Gastroesophageal sphincter (tissue), 4 donors: Measurements from ENCODE around the gene SSBP2. TPM values are rescaled to one million over a fixed set of nuclear protein-coding genes. Genes with fewer than 3 reads are reported as not detected.

Source experiments
- ATAC-seq: fragments of 150-250 bp; one replicate; pipeline ENCODE4 v1.9.1; 2016; ENCODE audit warnings: mild to moderate bottlenecking, moderate library complexity
- H3K27ac ChIP-seq, 4 donors: fragments of 200-600 bp; sonication (generic) in 3 of 4; 1 replicate in 3 of 4; 2 replicates in 1 of 4; pipeline ENCODE4 v1.5.1; 2016 to 2019
- H3K27me3 ChIP-seq: fragments of 200-600 bp; sonication (generic); one replicate; pipeline ENCODE4 v1.5.1; 2019
- H3K36me3 ChIP-seq, 2 donors: fragments of 200-600 bp; sonication (generic); one replicate each; pipeline ENCODE4 v1.5.1; 2019; ENCODE audit warnings: control low read depth in 1 of 2
- H3K4me1 ChIP-seq, 3 donors: fragments of 200-600 bp; sonication (generic); 1 replicate in 2 of 3; 2 replicates in 1 of 3; pipeline ENCODE4 v1.5.1; 2016 to 2019; ENCODE audit warnings: control low read depth in 2 of 3
- H3K4me3 ChIP-seq, 2 donors: fragments of 200-600 bp; sonication (generic); one replicate each; pipeline ENCODE4 v1.5.1; 2019; ENCODE audit warnings: mild to moderate bottlenecking in 1 of 2, moderate library complexity in 1 of 2
- H3K9me3 ChIP-seq, 3 donors: fragments of 200-600 bp; sonication (generic); one replicate each; pipeline ENCODE4 v1.5.1; 2017 to 2019; ENCODE audit warnings: control low read depth in 2 of 3
- EP300 ChIP-seq: sonication (generic); formaldehyde crosslinking; IDR thresholded peaks from one replicate; pipeline ENCODE4 v1.6.1; 2017; ENCODE audit warnings: antibody characterized with exemption, mild to moderate bottlenecking
- POLR2A ChIP-seq, 2 donors: fragments of 450-650 bp; IDR thresholded peaks; one replicate each; pipeline ENCODE4 v1.6.1; 2017; ENCODE audit warnings: antibody characterized with exemption in 2 of 2, mild to moderate bottlenecking in 2 of 2, moderate library complexity in 1 of 2
- POLR2AphosphoS5 ChIP-seq: sonication (generic); formaldehyde crosslinking; IDR thresholded peaks from one replicate; pipeline ENCODE4 v1.6.1; 2017; ENCODE audit warnings: antibody characterized with exemption
- WGBS, 2 donors: methylation state at CpG; one replicate each; pipeline ENCODE4 v1.1.5; 2018; ENCODE audit warnings: low coverage in 1 of 2; 5-methylcytosine and 5-hydroxymethylcytosine counted together
- total RNA-seq, 4 donors: library from RNA; depleted of rRNA; stranded (reverse); fragments of >200 nt; gene quantifications; one replicate each; pipeline ENCODE4 v1.1.0, GENCODE V29; 2016
- TF ChIP-seq, protein P1 (sequence below), 4 experiments: fragments of 200-600 bp in 2 of 4; fragments of 450-650 bp in 2 of 4; sonication (generic) in 1 of 4; IDR thresholded peaks; one replicate each; pipeline ENCODE4 v1.5.1; 2017 to 2019; ENCODE audit warnings: antibody characterized with exemption in 4 of 4, mild to moderate bottlenecking in 2 of 4, moderate library complexity in 2 of 4

SSBP2 gene
- total RNA-seq, 4 donors from 2014 or later = 61.3 to 138 (median 79.5) TPM

GRCh38 chr5:81553567-81554212 is 197.2 kb downstream of the SSBP2 start:
- no peaks in the 10 kb centered on the region for H3K27me3 ChIP-seq
- H3K36me3 ChIP-seq = peaks cover 0 to 11% of the 10 kb centered on the region in 2 donors
- no peak for TF ChIP-seq EP300
- TF ChIP-seq, protein P1, sequence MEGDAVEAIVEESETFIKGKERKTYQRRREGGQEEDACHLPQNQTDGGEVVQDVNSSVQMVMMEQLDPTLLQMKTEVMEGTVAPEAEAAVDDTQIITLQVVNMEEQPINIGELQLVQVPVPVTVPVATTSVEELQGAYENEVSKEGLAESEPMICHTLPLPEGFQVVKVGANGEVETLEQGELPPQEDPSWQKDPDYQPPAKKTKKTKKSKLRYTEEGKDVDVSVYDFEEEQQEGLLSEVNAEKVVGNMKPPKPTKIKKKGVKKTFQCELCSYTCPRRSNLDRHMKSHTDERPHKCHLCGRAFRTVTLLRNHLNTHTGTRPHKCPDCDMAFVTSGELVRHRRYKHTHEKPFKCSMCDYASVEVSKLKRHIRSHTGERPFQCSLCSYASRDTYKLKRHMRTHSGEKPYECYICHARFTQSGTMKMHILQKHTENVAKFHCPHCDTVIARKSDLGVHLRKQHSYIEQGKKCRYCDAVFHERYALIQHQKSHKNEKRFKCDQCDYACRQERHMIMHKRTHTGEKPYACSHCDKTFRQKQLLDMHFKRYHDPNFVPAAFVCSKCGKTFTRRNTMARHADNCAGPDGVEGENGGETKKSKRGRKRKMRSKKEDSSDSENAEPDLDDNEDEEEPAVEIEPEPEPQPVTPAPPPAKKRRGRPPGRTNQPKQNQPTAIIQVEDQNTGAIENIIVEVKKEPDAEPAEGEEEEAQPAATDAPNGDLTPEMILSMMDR (IDR thresholded peaks at IDR 0.05) = no peak
- TF ChIP-seq POLR2AphosphoS5 = no peak
- no peak for TF ChIP-seq POLR2A (IDR thresholded peaks at IDR 0.05)
- no peak overlapping the region for H3K4me3 ChIP-seq
- 44 to 47% methylated on average over 1 of the region's 1 CpG for WGBS, 2 donors
- H3K27ac ChIP-seq = no peak overlapping the region
- peaks cover 0 to 10% (median 0%) of the 10 kb centered on the region in 3 donors for H3K4me1 ChIP-seq
- no peaks in the 10 kb centered on the region for H3K9me3 ChIP-seq
- ATAC-seq = no peak

- no peak for ATAC-seq
- Histone ChIP-seq H3K9me3 (no peaks in the 10 kb centered on the region), H3K27ac (no peak overlapping the region), H3K4me3 (no peak overlapping the region), H3K4me1 (peaks cover 0 to 10% (median 0%) of the 10 kb centered on the region in 3 donors), H3K36me3 (peaks cover 0 to 18% of the 10 kb centered on the region in 2 donors), H3K27me3 (no peaks in the 10 kb centered on the region)
- TF ChIP-seq, protein P1 (IDR thresholded peaks at IDR 0.05) = no peak
- TF ChIP-seq POLR2A (IDR thresholded peaks at IDR 0.05) (no peak), EP300 (no peak), POLR2AphosphoS5 (no peak)
- WGBS, 2 donors = 51 to 83% methylated on average over 1 to 2 of the region's 2 CpGs
Measured at GRCh38 chr5:81552852-81553566, 197.9 kb downstream of the SSBP2 start.

GRCh38 chr5:81549123-81549522 is 201.8 kb downstream of the SSBP2 start:
- no peak overlapping the region for H3K27ac ChIP-seq
- TF ChIP-seq POLR2A (IDR thresholded peaks at IDR 0.05) (no peak), POLR2AphosphoS5 (no peak)
- TF ChIP-seq, protein P1 (IDR thresholded peaks at IDR 0.05) = no peak
- peaks cover 0 to 8% (median 0%) of the 10 kb centered on the region in 3 donors for H3K4me1 ChIP-seq
- WGBS, 2 donors = 91 to 96% methylated on average over 7 of the region's 7 CpGs
- no peak for ATAC-seq
- no peak overlapping the region for H3K4me3 ChIP-seq
- no peaks in the 10 kb centered on the region for H3K27me3 ChIP-seq
- peaks cover 0 to 19% of the 10 kb centered on the region in 2 donors for H3K36me3 ChIP-seq
- H3K9me3 ChIP-seq = no peaks in the 10 kb centered on the region

- Histone ChIP-seq H3K27me3 (no peaks in the 10 kb centered on the region), H3K27ac (no peak overlapping the region), H3K9me3 (no peaks in the 10 kb centered on the region), H3K4me1 (no peaks in the 10 kb centered on the region), H3K36me3 (peaks cover 0 to 19% of the 10 kb centered on the region in 2 donors), H3K4me3 (no peak overlapping the region)
- WGBS, 2 donors = 95 to 100% methylated on average over 3 of the region's 3 CpGs
- TF ChIP-seq POLR2A (IDR thresholded peaks at IDR 0.05) (no peak), EP300 (no peak), POLR2AphosphoS5 (no peak)
- TF ChIP-seq, protein P1 (IDR thresholded peaks at IDR 0.05) = no peak
- no peak for ATAC-seq
Measured at GRCh38 chr5:81547001-81547400, 203.9 kb downstream of the SSBP2 start.

DNA sequence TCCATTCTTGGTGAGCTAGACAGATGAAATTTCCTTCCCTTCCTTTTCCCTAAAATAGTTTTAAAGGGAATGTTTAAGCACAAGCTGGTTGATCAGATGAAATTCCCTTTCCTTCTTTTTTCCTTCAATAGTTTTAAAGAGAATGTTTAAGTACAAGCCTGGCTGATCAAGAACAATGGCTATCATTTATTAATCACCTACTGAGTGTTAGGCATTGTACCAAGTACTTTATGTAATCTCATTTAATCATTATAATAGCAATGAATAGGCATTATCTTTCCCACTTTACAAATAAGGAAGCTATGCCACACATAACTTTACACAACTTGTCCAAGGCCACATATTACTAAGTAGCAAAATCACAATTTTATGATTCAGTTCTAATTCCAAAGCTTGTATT is 205.0 kb downstream of the SSBP2 start:
- no peak for ATAC-seq
- TF ChIP-seq, protein P1 (IDR thresholded peaks at IDR 0.05) = no peak
- TF ChIP-seq EP300 (no peak), POLR2AphosphoS5 (no peak), POLR2A (IDR thresholded peaks at IDR 0.05) (no peak)

More for the DNA sequence above, 205.0 kb downstream of the SSBP2 start:
- H3K9me3 ChIP-seq = no peaks in the 10 kb centered on the region
- H3K36me3 ChIP-seq = peaks cover 0 to 19% of the 10 kb centered on the region in 2 donors
- no peaks in the 10 kb centered on the region for H3K27me3 ChIP-seq
- no peak overlapping the region for H3K4me3 ChIP-seq
- H3K27ac ChIP-seq = no peak overlapping the region
- H3K4me1 ChIP-seq = no peaks in the 10 kb centered on the region
